Left ventricle myocardium inferior (tissue), 1 donor: ENCODE measurements around the gene TOMM5. TPM values are rescaled to one million over a fixed set of nuclear protein-coding genes. Genes with fewer than 3 reads are reported as not detected.
A peak's percentile ranks its signal among the peaks of the same experiment; 100 is the strongest.

Experiments
- DNase-seq: peaks from one replicate; pipeline ENCODE4 v3.0.0-alpha.2; 2020
- H3K27ac ChIP-seq: fragments of 200-600 bp; replicated peaks from 2 replicates; pipeline ENCODE4 v1.8.0; 2021
- H3K27me3 ChIP-seq: fragments of 200-600 bp; 2 replicates; pipeline ENCODE4 v1.8.0; 2021; ENCODE audit warnings: low read depth
- H3K36me3 ChIP-seq: fragments of 200-600 bp; 2 replicates; pipeline ENCODE4 v1.8.0; 2021
- H3K4me1 ChIP-seq: fragments of 200-600 bp; 2 replicates; pipeline ENCODE4 v1.8.0; 2021
- H3K4me3 ChIP-seq: fragments of 200-600 bp; 2 replicates; pipeline ENCODE4 v1.8.0; 2021; ENCODE audit warnings: mild to moderate bottlenecking, moderate library complexity
- H3K9me3 ChIP-seq: fragments of 200-600 bp; replicated peaks from 2 replicates; pipeline ENCODE4 v1.8.0; 2021
- CTCF ChIP-seq: fragments of 200-600 bp; IDR thresholded peaks from 2 replicates; pipeline ENCODE4 v1.8.0; 2021; ENCODE audit warnings: antibody characterized with exemption, mild to moderate bottlenecking, borderline replicate concordance
- intact Hi-C: fragments of 100-400 bp; cut with micrococcal nuclease; formaldehyde crosslinking; loops from one replicate; pipeline ENCODE4 v1.11.0; 2022
- total RNA-seq: library from RNA; stranded (reverse); fragmentation: NEBNext Ultra II Directional; extraction: Animal tissue kit (Norgen Biotek cat#: 25700); gene quantifications from one replicate; pipeline ENCODE4 v1.2.1, GENCODE V29; 2021
- donor health status: DM: no; HTN: yes; CAD: no; lungs with severe emphysema.

Gene TOMM5
- total RNA-seq, 1 donor from 2014 or later, result 56.4 TPM

- Histone ChIP-seq H3K4me3 (no peak overlapping the region), H3K9me3 (no peaks in the 10 kb centered on the region), H3K4me1 (peaks cover 9% of the 10 kb centered on the region), H3K27ac (no peak overlapping the region), H3K27me3 (no peaks in the 10 kb centered on the region), H3K36me3 (peaks cover 17% of the 10 kb centered on the region)
- no peak for TF ChIP-seq CTCF
- DNase-seq, result no peak
- intact Hi-C loops, result no loop called here
Measured at GRCh38 chr9:37543468-37543867, 48.9 kb downstream of the TOMM5 start.

DNA sequence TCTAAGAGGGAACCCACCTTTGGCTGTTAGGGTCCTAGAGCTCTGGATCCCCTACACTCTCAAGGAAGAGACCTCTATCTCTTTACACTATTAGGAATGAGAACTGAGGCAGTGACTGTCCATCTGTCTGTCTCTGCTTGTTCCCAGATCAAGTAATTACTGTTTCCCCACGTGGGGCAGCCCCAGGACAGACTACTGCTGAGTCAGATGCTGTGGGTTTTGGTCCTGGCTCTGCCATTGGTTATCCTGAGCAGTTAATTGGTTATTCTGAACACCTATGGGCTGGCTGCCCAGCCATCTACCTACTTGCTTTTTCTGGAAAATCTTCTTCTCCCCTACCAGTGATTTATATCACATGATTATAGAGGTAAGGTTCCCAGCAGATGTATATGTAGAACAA lies 49.5 kb downstream of the TOMM5 start:
- intact Hi-C loops, result no loop called here
- no peak for TF ChIP-seq CTCF
- peaks cover 9% of the 10 kb centered on the region for H3K4me1 ChIP-seq
- no peaks in the 10 kb centered on the region for H3K27me3 ChIP-seq
- H3K9me3 ChIP-seq, result no peaks in the 10 kb centered on the region
- peaks cover 21% of the 10 kb centered on the region for H3K36me3 ChIP-seq
- DNase-seq, result no peak
- no peak overlapping the region for H3K4me3 ChIP-seq
- H3K27ac ChIP-seq, result no peak overlapping the region

GRCh38 chr9:37542488-37542887 lies 49.9 kb downstream of the TOMM5 start:
- peaks cover 25% of the 10 kb centered on the region for H3K36me3 ChIP-seq
- no peaks in the 10 kb centered on the region for H3K27me3 ChIP-seq
- intact Hi-C loops, result no loop called here
- no peak overlapping the region for H3K4me3 ChIP-seq
- H3K9me3 ChIP-seq, result no peaks in the 10 kb centered on the region
- no peak overlapping the region for H3K27ac ChIP-seq
- no peak for TF ChIP-seq CTCF
- no peak for DNase-seq
- peaks cover 9% of the 10 kb centered on the region for H3K4me1 ChIP-seq

GRCh38 chr9:37541465-37541864 lies 50.9 kb downstream of the TOMM5 start:
- H3K4me3 ChIP-seq, result no peak overlapping the region
- H3K4me1 ChIP-seq, result peaks cover 9% of the 10 kb centered on the region
- no peaks in the 10 kb centered on the region for H3K27me3 ChIP-seq
- TF ChIP-seq CTCF, result no peak
- intact Hi-C loops, result no loop called here
- no peaks in the 10 kb centered on the region for H3K9me3 ChIP-seq
- no peak overlapping the region for H3K27ac ChIP-seq
- H3K36me3 ChIP-seq, result peaks cover 35% of the 10 kb centered on the region
- no peak for DNase-seq

- peaks cover 43% of the 10 kb centered on the region for H3K36me3 ChIP-seq
- no peak overlapping the region for H3K4me3 ChIP-seq
- TF ChIP-seq CTCF, result no peak
- no peak overlapping the region for H3K27ac ChIP-seq
- H3K27me3 ChIP-seq, result no peaks in the 10 kb centered on the region
- intact Hi-C loops, result no loop called here
- H3K4me1 ChIP-seq, result peaks cover 9% of the 10 kb centered on the region
- peak; percentile 47 for DNase-seq
- H3K9me3 ChIP-seq, result no peaks in the 10 kb centered on the region
Measured at GRCh38 chr9:37540634-37541033, 51.8 kb downstream of the TOMM5 start.

DNA sequence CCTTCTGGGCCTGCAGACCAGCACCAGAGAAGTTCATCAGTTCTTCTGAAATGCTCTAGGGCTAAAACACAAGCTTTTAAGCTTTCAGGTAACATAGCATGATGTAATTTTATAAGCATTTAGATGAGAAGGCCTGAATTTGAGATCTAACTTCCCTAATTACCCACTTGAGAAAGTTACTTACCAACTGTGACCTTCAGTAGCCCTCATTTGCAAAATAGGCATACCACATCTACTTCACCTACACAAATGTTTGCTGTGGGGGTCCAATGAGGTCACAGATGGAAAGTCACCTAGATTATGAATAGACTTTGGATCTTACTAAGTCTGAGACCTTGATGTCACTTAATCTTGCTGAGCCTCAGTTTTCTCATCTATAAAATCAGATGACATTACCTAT lies 52.8 kb downstream of the TOMM5 start:
- H3K9me3 ChIP-seq, result no peaks in the 10 kb centered on the region
- intact Hi-C loops, result no loop called here
- peaks cover 9% of the 10 kb centered on the region for H3K4me1 ChIP-seq
- no peak overlapping the region for H3K27ac ChIP-seq
- no peaks in the 10 kb centered on the region for H3K27me3 ChIP-seq
- H3K36me3 ChIP-seq, result peaks cover 52% of the 10 kb centered on the region
- TF ChIP-seq CTCF, result no peak
- DNase-seq, result no peak
- H3K4me3 ChIP-seq, result no peak overlapping the region
